Loucy (cell line): ENCODE measurements around the gene PPL.

ENCODE experiments used
- H2AFZ ChIP-seq: fragments of 200-600 bp; sonication (generic); 2 replicates; pipeline ENCODE4 v1.6.0; 2016; ENCODE audit warnings: antibody characterized with exemption, mild to moderate bottlenecking, low read length, moderate library complexity
- H3F3A ChIP-seq: fragments of 200-600 bp; 2 replicates; pipeline ENCODE4 v1.6.0; 2016; ENCODE audit warnings: antibody characterized with exemption, low read depth, mild to moderate bottlenecking
- H3K27me3 ChIP-seq: fragments of 200-600 bp; sonication (generic); 2 replicates; pipeline ENCODE4 v1.6.1; 2014; ENCODE audit warnings: low read length, mild to moderate bottlenecking; ENCODE audit not compliant: insufficient read depth, poor library complexity, severe bottlenecking
- H3K36me3 ChIP-seq: fragments of 200-600 bp; sonication (generic); 2 replicates; pipeline ENCODE4 v1.6.1; 2016; ENCODE audit warnings: low read length; ENCODE audit not compliant: insufficient read depth
- H3K4me1 ChIP-seq: fragments of 200-600 bp; sonication (generic); 2 replicates; pipeline ENCODE4 v1.5.1; 2014; ENCODE audit warnings: low read length, mild to moderate bottlenecking; ENCODE audit not compliant: insufficient read depth, poor library complexity, severe bottlenecking
- H3K4me2 ChIP-seq: fragments of 200-600 bp; sonication (generic); 2 replicates; pipeline ENCODE4 v1.6.0; 2014; ENCODE audit warnings: antibody characterized with exemption, low read length, low read depth, mild to moderate bottlenecking; ENCODE audit not compliant: poor library complexity, severe bottlenecking
- H3K4me3 ChIP-seq: fragments of 200-600 bp; sonication (generic); 2 replicates; pipeline ENCODE4 v1.5.1; 2014; ENCODE audit warnings: low read length, mild to moderate bottlenecking, mixed read lengths; ENCODE audit not compliant: poor library complexity, severe bottlenecking
- H3K79me2 ChIP-seq: fragments of 200-600 bp; sonication (generic); 2 replicates; pipeline ENCODE4 v1.6.1; 2014; ENCODE audit warnings: low read length; ENCODE audit not compliant: insufficient read depth
- H3K9ac ChIP-seq: fragments of 200-600 bp; sonication (generic); 2 replicates; pipeline ENCODE4 v1.6.0; 2014; ENCODE audit warnings: mild to moderate bottlenecking, low read depth, low read length, moderate library complexity; ENCODE audit not compliant: poor library complexity, severe bottlenecking
- H3K9me2 ChIP-seq: fragments of 200-600 bp; sonication (generic); replicated peaks from 2 replicates; pipeline ENCODE4 v1.6.1; 2016; ENCODE audit warnings: low read depth, low read length, mixed read lengths
- H3K9me3 ChIP-seq: fragments of 200-600 bp; sonication (generic); 2 replicates; pipeline ENCODE4 v1.6.1; 2014; ENCODE audit warnings: mild to moderate bottlenecking, antibody characterized with exemption, low read length, low read depth; ENCODE audit not compliant: insufficient read depth
- H4K20me1 ChIP-seq: fragments of 200-600 bp; sonication (generic); 2 replicates; pipeline ENCODE4 v1.6.0; 2014; ENCODE audit warnings: antibody characterized with exemption, low read length, mild to moderate bottlenecking; ENCODE audit not compliant: insufficient read depth, poor library complexity, severe bottlenecking
- EZH2phosphoT487 ChIP-seq: fragments of 200-600 bp; IDR thresholded peaks from 2 replicates; pipeline ENCODE4 v1.6.1; 2018; ENCODE audit warnings: antibody characterized with exemption, mild to moderate bottlenecking, moderate library complexity, borderline replicate concordance
- TF ChIP-seq, protein P1 (sequence below): fragments of 200-600 bp; sonication (generic); conservative IDR thresholded peaks from 2 replicates; pipeline ENCODE4 v1.5.1; 2014; ENCODE audit warnings: mild to moderate bottlenecking, antibody characterized with exemption, low read length

PPL gene

GRCh38 chr16:4871071-4871470 is 65.9 kb downstream of the PPL start:
- Histone ChIP-seq H3K79me2 (peaks cover 8% of the 10 kb centered on the region; the same call in 1 of the 2 replicates), H3K9me2 (no peaks in the 10 kb centered on the region), H3K36me3 (peaks cover 62% of the 10 kb centered on the region; the same call in 1 of the 2 replicates), H3K4me1 (no peaks in the 10 kb centered on the region), H2AFZ (no peak overlapping the region), H3K27me3 (no peaks in the 10 kb centered on the region), H3F3A (no peaks in the 10 kb centered on the region), H3K9ac (no peak overlapping the region), H4K20me1 (no peaks in the 10 kb centered on the region), H3K9me3 (no peaks in the 10 kb centered on the region), H3K4me2 (no peak overlapping the region), H3K4me3 (no peak overlapping the region)
- TF ChIP-seq, protein P1, sequence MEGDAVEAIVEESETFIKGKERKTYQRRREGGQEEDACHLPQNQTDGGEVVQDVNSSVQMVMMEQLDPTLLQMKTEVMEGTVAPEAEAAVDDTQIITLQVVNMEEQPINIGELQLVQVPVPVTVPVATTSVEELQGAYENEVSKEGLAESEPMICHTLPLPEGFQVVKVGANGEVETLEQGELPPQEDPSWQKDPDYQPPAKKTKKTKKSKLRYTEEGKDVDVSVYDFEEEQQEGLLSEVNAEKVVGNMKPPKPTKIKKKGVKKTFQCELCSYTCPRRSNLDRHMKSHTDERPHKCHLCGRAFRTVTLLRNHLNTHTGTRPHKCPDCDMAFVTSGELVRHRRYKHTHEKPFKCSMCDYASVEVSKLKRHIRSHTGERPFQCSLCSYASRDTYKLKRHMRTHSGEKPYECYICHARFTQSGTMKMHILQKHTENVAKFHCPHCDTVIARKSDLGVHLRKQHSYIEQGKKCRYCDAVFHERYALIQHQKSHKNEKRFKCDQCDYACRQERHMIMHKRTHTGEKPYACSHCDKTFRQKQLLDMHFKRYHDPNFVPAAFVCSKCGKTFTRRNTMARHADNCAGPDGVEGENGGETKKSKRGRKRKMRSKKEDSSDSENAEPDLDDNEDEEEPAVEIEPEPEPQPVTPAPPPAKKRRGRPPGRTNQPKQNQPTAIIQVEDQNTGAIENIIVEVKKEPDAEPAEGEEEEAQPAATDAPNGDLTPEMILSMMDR, result no peak
- no peak for TF ChIP-seq EZH2phosphoT487

DNA sequence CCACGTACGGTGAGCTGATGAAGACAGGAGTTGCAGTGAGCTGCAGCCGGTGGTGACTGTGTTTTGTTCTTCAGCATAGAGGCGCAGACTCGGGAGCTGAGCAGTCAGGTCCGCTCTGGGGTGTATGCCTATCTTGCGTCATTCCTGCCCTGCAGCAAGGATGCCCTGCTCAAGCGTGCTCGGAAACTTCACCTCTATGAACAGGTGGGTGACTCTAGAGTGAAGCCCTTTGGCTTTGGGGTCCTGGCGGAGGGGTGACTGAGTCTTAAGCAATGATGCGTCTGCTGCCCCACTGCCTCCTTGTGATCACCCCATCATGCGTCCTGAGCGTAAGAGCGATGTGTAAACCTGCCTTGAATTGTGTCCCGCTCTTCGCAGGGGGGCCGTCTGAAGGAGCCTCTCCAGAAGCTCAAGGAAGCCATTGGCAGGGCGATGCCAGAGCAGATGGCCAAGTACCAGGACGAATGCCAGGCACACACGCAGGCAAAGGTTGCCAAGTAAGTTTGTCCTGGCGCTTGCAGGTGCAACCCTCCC is 66.7 kb downstream of the PPL start:
- no peaks in the 10 kb centered on the region for H3K9me2 ChIP-seq
- H3K4me1 ChIP-seq, result no peaks in the 10 kb centered on the region
- H3K9ac ChIP-seq, result no peak overlapping the region
- H3F3A ChIP-seq, result no peaks in the 10 kb centered on the region
- H3K9me3 ChIP-seq, result no peaks in the 10 kb centered on the region
- no peak overlapping the region for H3K4me3 ChIP-seq
- H3K4me2 ChIP-seq, result no peak overlapping the region
- peaks cover 8% of the 10 kb centered on the region; the same call in 1 of the 2 replicates for H3K79me2 ChIP-seq
- H3K27me3 ChIP-seq, result no peaks in the 10 kb centered on the region
- H2AFZ ChIP-seq, result no peak overlapping the region
- no peak for TF ChIP-seq EZH2phosphoT487
- TF ChIP-seq, protein P1, result no peak
- H4K20me1 ChIP-seq, result no peaks in the 10 kb centered on the region
- peaks cover 56% of the 10 kb centered on the region; the same call in 1 of the 2 replicates for H3K36me3 ChIP-seq

- H3K4me3 ChIP-seq, result no peak overlapping the region
- H3K79me2 ChIP-seq, result peaks cover 8% of the 10 kb centered on the region; the same call in 1 of the 2 replicates
- TF ChIP-seq, protein P1, result no peak
- TF ChIP-seq EZH2phosphoT487, result no peak
- no peaks in the 10 kb centered on the region for H3F3A ChIP-seq
- no peaks in the 10 kb centered on the region for H3K9me3 ChIP-seq
- H4K20me1 ChIP-seq, result no peaks in the 10 kb centered on the region
- H3K27me3 ChIP-seq, result no peaks in the 10 kb centered on the region
- H3K4me1 ChIP-seq, result no peaks in the 10 kb centered on the region
- H3K9ac ChIP-seq, result no peak overlapping the region
- no peak overlapping the region for H2AFZ ChIP-seq
- H3K9me2 ChIP-seq, result no peaks in the 10 kb centered on the region
- H3K36me3 ChIP-seq, result peaks cover 47% of the 10 kb centered on the region; the same call in 1 of the 2 replicates
- no peak overlapping the region for H3K4me2 ChIP-seq
Observed at GRCh38 chr16:4869147-4869805, 67.7 kb downstream of the PPL start.
